GM19099 (cell line): ENCODE results near the gene CDH9.

ENCODE experiments used
- POLR2A ChIP-seq: IDR thresholded peaks from 3 replicates; pipeline ENCODE4 v1.6.1; 2011; ENCODE audit warnings: low read depth; ENCODE audit not compliant: insufficient read length; ENCODE audit errors: extremely low read depth

Gene CDH9

DNA sequence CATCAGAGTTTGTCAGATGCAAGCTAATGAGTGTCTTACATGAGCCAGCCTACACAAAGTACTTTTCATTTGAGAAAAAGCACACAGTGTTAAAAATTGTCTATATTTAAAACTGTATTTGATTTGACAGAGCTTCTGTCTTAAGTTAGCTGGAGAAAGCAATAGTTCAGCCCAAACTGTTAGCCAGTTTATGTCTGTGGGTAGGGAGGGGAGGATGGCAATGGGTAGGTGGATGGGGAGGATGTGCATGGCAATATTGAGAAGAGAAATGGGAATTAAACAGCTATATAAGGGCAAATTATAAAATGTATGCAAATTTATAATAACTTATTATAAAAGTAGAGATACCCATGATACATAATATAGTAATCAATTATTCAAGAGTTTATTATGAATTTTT lies 31.3 kb downstream of the CDH9 start:
- no peak for TF ChIP-seq POLR2A

DNA sequence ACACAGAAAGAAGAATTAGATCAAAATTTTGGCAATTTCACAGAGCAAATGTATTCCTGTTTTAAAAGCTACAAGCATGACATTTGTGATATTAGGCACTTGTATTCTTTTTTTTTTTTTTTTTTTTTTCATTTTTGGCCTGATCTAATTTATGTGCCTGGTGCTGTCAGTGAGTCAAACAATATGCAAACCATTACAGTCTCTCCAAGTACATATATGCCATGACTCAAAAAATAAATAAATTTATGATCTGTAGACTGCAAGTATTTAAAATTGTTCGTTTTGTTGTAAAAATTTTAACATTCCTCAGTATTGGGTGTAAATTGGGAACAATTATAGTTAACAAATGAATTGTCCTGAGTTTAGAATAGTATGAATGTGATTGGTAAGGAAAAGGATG lies 51.4 kb downstream of the CDH9 start:
- TF ChIP-seq POLR2A = no peak

DNA sequence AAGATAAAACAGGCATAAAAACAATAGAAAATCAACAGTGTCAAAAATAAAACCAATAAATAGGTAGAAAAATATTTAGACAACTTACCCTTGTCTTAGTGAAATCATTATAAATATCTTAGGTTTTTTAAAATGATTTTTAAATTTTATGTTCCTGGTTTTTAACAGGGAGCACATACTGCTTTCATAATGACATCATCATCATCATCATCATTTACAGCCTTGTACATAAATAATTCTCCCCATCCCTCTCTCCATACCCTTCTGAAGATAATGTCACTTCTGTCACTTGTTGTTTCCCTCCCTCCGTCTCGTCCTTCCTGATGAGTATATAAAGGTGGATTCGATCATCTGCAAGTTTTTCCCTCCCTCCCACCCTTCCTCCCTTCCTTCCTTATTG lies 56.6 kb downstream of the CDH9 start:
- TF ChIP-seq POLR2A = no peak

DNA sequence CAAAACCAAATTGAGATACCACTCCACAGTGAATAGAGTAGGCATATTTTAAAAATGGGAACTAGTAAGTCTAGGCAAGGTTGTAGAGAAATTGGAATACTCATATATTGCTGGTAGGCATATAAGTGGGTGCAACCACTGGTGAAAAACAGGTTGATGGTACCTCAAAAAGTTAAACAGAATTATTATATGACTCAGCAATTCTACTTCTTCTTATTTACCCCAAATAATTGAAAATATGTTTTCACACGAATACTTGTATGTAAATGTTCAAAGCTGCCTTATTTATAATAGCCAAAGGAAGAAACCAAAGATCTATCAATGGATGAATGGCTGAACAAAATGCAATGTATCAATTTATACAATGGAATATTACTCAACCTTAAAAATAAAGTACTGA lies 79.1 kb downstream of the CDH9 start:
- no peak for TF ChIP-seq POLR2A

DNA sequence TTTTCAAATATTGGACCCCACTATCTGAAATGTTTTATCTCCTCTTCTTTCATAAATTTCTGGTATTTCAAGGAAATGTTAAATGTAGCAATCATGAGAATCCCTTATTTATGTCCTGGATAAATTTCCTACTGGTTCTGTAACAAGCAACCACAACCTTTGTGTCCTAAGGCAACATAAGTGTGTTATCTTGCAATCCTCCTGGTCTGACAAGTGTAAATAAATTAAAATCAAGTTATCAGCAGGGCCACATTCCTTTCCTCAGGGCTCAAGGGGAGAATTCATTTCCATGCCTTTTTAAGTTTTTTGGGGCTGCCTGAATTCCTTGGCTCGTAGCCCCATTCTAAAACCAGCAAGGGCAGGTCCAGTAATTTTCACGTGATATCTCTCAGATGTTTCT lies 83.2 kb downstream of the CDH9 start:
- no peak for TF ChIP-seq POLR2A

DNA sequence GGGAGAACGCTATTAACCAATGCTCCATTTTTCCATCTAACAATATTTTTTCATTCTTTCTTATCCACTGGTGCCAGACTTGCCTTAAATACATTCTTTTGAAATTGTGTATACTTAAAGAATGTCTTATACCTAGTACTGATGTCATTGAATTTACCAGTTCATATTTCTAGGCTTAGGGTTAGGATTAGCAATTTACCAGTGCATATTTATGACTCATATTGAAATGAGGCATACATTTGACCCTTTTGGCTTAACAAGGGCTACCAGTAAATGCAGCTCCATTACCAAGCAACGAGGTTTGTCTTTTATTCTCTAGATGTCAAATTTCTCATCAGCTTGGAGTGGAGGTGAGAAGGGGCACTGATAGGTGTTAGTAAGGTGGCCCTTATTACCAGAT lies 89.5 kb downstream of the CDH9 start:
- TF ChIP-seq POLR2A = no peak

DNA sequence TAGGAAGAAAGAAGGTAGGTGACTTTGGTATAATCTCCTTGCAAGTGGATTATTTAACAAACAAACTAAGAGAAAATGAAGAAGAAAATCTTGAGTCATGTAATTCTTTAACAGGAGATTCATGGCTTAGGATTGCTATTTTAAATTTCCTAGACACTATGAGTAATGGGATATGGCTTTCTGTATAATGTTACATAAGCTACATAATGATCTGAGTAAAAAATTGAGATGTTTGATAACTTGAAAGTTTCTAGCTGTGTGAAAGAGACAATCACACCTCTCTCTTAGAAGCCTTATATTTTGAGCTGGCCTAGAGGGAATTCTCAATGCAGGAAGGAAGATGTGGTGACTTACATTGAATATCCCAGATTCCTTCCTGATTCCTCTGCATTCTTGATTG lies 92.5 kb downstream of the CDH9 start:
- no peak for TF ChIP-seq POLR2A

DNA sequence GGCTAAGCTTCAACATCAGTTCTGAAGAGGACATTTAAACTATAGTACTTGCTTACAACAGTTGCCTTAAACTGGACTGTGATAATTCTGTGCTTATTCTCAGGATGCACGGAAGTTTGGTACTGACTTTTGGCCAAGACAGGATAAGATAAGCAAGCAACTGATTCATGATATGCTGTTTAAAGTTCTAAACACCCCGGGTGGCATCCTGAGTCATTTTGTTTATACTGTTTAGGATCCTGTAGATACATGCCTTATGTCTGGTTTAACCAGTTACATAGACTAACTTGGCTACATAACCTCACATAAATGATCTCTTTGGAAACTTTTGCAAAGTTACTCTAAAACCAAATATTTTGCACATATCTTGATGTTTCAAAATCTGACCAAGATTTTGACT lies 95.9 kb downstream of the CDH9 start:
- TF ChIP-seq POLR2A = no peak

DNA sequence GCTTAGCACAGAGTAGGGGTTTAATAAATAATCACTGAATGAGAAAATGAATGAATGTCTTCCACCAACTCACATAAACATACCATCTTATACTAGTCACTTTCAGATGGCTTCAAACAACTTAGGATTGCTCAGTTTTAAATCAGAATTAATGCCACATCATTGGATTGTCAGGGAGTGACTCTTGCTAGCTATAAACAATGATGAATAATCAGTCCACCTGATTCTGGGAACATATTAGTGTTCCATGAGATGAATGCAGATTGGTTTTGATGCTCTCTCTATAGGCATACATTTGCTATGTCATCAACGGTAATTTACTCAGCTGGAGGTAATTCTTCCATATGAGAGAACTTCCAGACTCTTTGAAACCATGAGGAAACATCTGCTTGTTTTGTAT lies 97.4 kb downstream of the CDH9 start:
- TF ChIP-seq POLR2A = no peak

DNA sequence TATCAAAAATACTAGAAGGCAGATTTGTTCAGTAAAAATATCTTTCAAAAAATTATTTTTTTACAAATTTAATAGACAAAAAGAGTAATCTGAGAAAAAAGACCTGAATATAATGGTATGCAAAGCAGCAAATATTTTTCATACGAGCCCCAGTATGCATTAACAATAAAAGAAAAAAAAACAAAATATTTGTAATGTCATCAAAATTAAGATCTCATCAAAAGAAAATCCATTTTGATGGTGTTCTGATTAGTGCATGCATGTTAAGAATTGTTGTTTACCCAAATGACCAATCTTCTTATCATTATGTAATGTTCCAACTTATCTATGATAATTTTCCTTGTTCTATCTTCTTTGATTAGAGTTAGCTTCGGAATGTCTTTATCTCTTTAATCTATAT lies 106.1 kb downstream of the CDH9 start:
- TF ChIP-seq POLR2A = no peak

DNA sequence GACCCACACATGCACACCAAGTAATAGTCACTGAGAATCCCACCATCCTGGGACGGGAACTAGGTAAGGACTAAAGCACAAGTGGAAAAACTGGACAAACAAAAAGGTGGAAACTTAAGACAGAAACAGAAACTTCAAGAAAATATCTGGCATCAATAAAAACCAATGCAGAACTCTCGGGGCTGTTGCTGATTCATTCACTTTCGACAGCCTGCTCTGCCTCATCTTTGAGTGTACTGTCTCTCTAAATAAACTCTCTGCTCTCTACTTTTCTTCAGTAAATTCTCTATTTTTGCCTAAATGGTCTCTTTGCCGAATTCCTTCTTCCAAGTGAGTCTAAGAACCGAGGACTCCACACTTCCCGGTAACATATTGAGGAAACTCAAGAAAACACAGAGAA lies 116.9 kb downstream of the CDH9 start:
- no peak for TF ChIP-seq POLR2A

DNA sequence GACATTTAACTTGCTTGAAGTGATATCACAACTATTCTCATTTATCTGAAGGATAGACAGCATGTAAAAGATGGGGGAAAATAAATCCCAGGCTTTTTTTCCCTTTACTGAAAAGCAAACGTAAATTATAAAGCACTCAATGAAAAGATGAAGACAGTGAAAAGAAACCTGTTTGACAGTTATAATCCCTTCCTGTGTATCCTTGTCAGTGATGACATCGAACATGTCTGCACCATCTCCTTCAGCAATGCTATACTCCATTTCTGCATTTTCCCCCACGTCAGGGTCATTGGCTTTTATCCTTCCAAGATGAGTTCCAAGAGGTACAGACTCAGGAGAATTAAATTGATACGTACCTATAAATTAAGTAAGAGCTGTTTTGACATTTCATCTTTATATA lies 134.9 kb downstream of the CDH9 start:
- TF ChIP-seq POLR2A = no peak

DNA sequence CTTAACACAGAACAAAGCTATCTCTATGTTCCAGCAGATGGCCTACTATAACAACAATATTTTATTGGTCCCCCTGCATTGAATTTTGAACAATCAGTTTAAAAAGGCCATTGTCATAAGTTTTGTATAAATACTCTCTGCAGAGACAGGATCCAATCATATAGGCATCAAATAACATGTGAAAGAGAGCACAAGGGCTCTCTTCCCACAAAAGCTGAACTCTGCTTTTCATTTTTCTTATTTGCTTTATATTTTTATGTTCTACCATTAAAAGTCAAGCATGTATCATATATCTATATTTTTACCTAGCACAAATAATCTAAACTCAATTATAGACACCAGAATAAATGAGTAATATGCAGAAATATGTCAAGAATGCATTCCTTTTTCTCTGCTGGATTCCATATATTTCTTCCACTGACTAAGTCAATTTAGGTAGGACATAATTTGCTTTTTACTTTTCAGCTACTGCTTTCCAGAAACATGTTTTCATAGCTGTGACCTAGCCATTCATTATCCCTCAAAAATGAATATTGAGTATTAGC lies 143.6 kb downstream of the CDH9 start:
- TF ChIP-seq POLR2A = no peak

DNA sequence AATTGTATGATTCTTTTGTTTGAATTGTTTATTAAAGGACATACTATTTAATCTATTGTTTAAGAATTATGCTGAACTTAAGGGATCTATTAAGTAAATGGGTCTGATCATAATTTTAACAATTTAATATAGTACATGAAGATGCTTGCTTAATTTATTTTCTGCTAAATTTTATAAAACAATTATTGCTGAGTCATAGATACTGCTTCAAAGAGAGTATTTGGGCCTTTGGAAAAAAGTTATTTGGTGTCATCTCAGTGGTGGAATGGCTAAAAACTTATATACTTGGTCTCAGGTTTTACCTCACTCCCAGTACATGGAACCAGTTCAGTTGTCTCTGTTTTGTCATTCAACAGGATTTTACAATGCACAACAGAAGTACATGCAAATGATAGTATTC lies 145.3 kb downstream of the CDH9 start:
- no peak for TF ChIP-seq POLR2A

DNA sequence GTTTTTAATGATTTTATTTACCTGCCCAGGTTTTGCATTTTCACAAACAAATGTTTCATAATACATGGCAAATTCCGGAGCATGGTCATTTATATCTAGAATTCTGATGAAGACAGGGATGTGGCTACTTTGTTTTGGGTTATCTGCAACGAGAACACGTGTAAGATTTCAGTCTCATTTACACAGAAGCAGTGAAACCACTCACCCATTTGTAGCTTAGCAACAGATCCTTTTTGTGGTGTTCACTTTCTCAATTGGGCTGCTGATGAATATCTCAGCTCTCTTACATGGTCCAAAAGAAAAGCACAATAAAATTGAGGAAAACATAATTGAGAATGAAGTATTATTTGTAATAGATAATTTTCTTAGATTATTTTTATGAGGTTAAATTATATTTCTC lies 148.6 kb downstream of the CDH9 start:
- no peak for TF ChIP-seq POLR2A

DNA sequence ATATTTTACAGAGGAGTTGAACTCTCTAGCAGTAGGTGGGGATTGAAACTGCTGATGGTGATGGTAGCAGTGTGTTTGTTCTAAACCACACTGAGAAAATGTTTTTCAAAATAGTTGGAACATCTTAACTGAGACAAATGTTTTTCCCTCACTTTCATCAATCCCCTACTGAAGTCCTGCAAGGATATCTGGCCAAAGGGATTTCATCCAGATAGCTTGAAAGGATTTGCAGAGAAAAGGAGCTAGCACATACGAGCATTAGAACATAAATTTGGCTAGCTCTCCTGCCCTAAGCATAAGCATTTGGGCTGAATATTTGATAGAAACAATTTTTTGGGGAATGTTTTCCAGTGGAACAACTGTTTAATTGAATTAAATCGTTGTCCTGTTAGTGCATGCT lies 153.9 kb downstream of the CDH9 start:
- no peak for TF ChIP-seq POLR2A

DNA sequence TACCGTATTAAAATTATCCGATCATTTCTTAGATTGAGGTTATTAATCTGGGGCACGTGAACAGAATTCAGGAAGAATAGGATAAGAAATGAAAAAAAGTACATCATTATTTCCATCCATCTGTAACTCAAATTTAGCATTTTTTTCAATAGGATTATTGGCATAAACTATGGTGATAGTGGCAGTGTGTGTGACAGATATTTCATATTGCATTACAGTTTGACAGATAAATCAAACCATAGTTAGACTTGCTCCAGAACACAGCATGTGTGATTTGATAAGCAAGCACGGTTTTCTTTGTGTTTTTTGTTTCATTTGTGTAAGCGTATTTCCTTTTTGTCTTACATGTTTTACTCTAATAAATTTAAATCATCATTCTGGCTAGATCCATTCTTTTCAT lies 155.0 kb downstream of the CDH9 start:
- no peak for TF ChIP-seq POLR2A

DNA sequence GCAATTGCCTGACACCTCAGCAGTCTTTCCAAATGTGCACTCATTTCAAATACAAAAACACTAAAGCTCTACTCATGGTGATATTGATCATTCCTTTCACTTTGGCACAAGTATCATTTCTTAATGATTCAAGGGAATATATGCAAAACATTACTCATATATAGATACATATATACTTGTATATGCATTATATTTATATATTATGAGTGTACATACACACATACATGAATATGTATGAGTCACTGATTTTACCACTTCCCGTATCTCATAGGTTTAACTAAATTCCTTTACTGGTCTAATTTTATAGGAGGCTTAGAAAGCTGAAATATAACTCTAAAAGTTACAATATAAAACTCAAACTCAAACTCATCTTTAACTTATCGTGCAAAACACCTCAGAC lies 156.5 kb downstream of the CDH9 start:
- no peak for TF ChIP-seq POLR2A

DNA sequence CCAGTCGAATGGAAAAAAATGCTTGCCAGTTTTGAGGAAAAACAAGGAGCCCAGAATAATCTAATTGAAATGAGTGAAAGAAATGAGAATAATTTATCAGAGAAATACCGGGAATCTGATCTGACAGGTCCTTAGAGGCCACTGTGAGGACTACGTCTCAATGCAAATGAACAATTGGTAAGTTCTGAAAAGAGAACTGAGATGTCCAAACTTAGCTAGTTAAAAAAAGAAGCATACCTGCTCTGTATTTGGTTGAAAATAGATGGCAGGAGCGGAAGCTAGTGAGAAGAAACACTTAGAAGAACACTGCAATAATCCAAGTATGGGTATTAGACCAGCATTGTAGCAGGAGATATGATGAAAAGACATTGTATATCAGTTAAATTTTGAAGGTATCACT lies 161.2 kb downstream of the CDH9 start:
- TF ChIP-seq POLR2A = no peak

DNA sequence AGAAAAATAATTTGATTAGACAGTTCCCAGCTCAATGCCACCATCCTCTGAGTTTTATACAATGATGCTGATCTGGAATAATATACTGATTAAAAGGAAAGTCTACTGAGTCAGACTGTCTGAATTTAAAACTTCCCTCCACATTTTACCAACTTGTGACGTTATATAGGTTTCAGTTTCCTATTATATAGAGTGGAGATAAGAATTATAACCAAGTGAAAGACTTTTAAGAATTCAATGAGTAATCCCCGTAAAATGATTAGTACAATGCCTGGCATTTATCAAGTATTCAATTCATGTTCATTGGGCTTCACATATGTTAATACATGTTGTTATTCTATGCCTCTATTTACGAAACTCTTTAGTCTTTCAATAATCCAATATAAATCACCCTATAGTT lies 166.0 kb downstream of the CDH9 start:
- TF ChIP-seq POLR2A = no peak
